ENCODE results near the gene SLC24A4. TPM values are rescaled to one million over a fixed set of nuclear protein-coding genes. Genes with fewer than 3 reads are reported as not detected.

SLC24A4 gene
- total and polyA plus RNA-seq, 2 experiments from 2014 or later = 0.46 to 0.50 TPM

GRCh38 chr14:92447416-92448197 is 124.6 kb downstream of the SLC24A4 start:
- Histone ChIP-seq H3K4me1 (ENCODE audit: insufficient read depth) (no peaks in the 10 kb centered on the region), H3K9me3 (ENCODE audit: low read depth) (no peaks in the 10 kb centered on the region), H3K79me2 (no peaks in the 10 kb centered on the region), H3K27me3 (no peaks in the 10 kb centered on the region), H3K9me2 (replicated peaks; ENCODE audit: insufficient read depth) (no peaks in the 10 kb centered on the region), H2AFZ (no peak overlapping the region), H3K4me2 (no peak overlapping the region), H3K36me3 (replicated peaks; ENCODE audit: insufficient read depth, low read depth) (no peaks in the 10 kb centered on the region), H3K4me3 (no peak overlapping the region), H3K27ac (no peak overlapping the region), H4K20me1 (ENCODE audit: insufficient read depth, poor library complexity, severe bottlenecking) (no peaks in the 10 kb centered on the region)
- 94% methylated on average over 9 of the region's 10 CpGs for WGBS (ENCODE audit: low lambda C conversion rate, missing lambda C conversion rate)
- no peak for TF ChIP-seq CTCF (IDR thresholded peaks at IDR 0.05; ENCODE audit: poor library complexity)
- TF ChIP-seq EZH2 (IDR thresholded peaks at IDR 0.05; ENCODE audit: borderline replicate concordance) = no peak
- no peak for TF ChIP-seq EZH2phosphoT487 (IDR thresholded peaks at IDR 0.05; ENCODE audit: low read depth, severe bottlenecking, unreplicated experiment)
- DNase-seq (ENCODE audit: low spot score) = no peak

GRCh38 chr14:92448786-92449185 is 125.8 kb downstream of the SLC24A4 start:
- Histone ChIP-seq H3K4me2 (no peak overlapping the region), H3K79me2 (no peaks in the 10 kb centered on the region), H3K27ac (no peak overlapping the region), H2AFZ (no peak overlapping the region), H3K4me3 (no peak overlapping the region), H3K36me3 (replicated peaks; ENCODE audit: insufficient read depth, low read depth) (no peaks in the 10 kb centered on the region), H3K4me1 (ENCODE audit: insufficient read depth) (no peaks in the 10 kb centered on the region), H3K9me2 (replicated peaks; ENCODE audit: insufficient read depth) (no peaks in the 10 kb centered on the region), H4K20me1 (ENCODE audit: insufficient read depth, poor library complexity, severe bottlenecking) (no peaks in the 10 kb centered on the region), H3K9me3 (ENCODE audit: low read depth) (no peaks in the 10 kb centered on the region), H3K27me3 (no peaks in the 10 kb centered on the region)
- no peak for TF ChIP-seq EZH2phosphoT487 (IDR thresholded peaks at IDR 0.05; ENCODE audit: low read depth, severe bottlenecking, unreplicated experiment)
- TF ChIP-seq EZH2 (IDR thresholded peaks at IDR 0.05; ENCODE audit: borderline replicate concordance) = no peak
- TF ChIP-seq CTCF (IDR thresholded peaks at IDR 0.05; ENCODE audit: poor library complexity) = no peak
- no peak for DNase-seq (ENCODE audit: low spot score)
- 81% methylated on average over 6 of the region's 6 CpGs for WGBS (ENCODE audit: low lambda C conversion rate, missing lambda C conversion rate)

GRCh38 chr14:92449404-92450181 is 126.6 kb downstream of the SLC24A4 start:
- H3K4me2 ChIP-seq = no peak overlapping the region
- 84% methylated on average over 20 of the region's 20 CpGs for WGBS (ENCODE audit: low lambda C conversion rate, missing lambda C conversion rate)
- H4K20me1 ChIP-seq (ENCODE audit: insufficient read depth, poor library complexity, severe bottlenecking) = no peaks in the 10 kb centered on the region
- no peaks in the 10 kb centered on the region for H3K36me3 ChIP-seq (replicated peaks; ENCODE audit: insufficient read depth, low read depth)
- H3K4me1 ChIP-seq (ENCODE audit: insufficient read depth) = no peaks in the 10 kb centered on the region
- TF ChIP-seq EZH2 (IDR thresholded peaks at IDR 0.05; ENCODE audit: borderline replicate concordance) = no peak
- no peak for TF ChIP-seq CTCF (IDR thresholded peaks at IDR 0.05; ENCODE audit: poor library complexity)
- TF ChIP-seq EZH2phosphoT487 (IDR thresholded peaks at IDR 0.05; ENCODE audit: low read depth, severe bottlenecking, unreplicated experiment) = no peak
- no peaks in the 10 kb centered on the region for H3K9me3 ChIP-seq (ENCODE audit: low read depth)
- DNase-seq (ENCODE audit: low spot score) = no peak
- H2AFZ ChIP-seq = no peak overlapping the region
- H3K27ac ChIP-seq = no peak overlapping the region
- H3K27me3 ChIP-seq = no peaks in the 10 kb centered on the region
- no peak overlapping the region for H3K4me3 ChIP-seq
- H3K79me2 ChIP-seq = no peaks in the 10 kb centered on the region
- H3K9me2 ChIP-seq (replicated peaks; ENCODE audit: insufficient read depth) = no peaks in the 10 kb centered on the region

Measured in hepatocyte (in vitro differentiated cells).